Cardiac muscle cell (in vitro differentiated cells and primary cell): Measurements from ENCODE around the gene CLMN. TPM values are rescaled to one million over a fixed set of nuclear protein-coding genes. Genes with fewer than 3 reads are reported as not detected.
A peak's percentile ranks its signal among the peaks of the same experiment; 100 is the strongest.

Experiments used
- DNase-seq, 2 donors: peaks; one replicate each; pipeline versions ENCODE4 v3.0.0 to v3.0.0-alpha.2; 2010 to 2017; ENCODE audit warnings: low read depth in 1 of 2, low spot score in 1 of 2
- H3K27ac ChIP-seq: fragments of 200-600 bp; sonication (generic); 2 replicates; pipeline ENCODE4 v1.5.1; 2016
- H3K27me3 ChIP-seq: fragments of 200-600 bp; sonication (generic); 2 replicates; pipeline ENCODE4 v1.6.0; 2016; ENCODE audit warnings: control low read depth
- H3K36me3 ChIP-seq: fragments of 200-600 bp; sonication (generic); 2 replicates; pipeline ENCODE4 v1.5.1; 2016; ENCODE audit warnings: control low read depth
- H3K4me1 ChIP-seq: fragments of 200-600 bp; sonication (generic); 2 replicates; pipeline ENCODE4 v1.8.1; 2017; ENCODE audit warnings: low read depth, mild to moderate bottlenecking, mixed run types
- H3K4me3 ChIP-seq: fragments of 200-600 bp; sonication (generic); 2 replicates; pipeline ENCODE4 v1.5.1; 2016; ENCODE audit warnings: mild to moderate bottlenecking
- H3K9me3 ChIP-seq: fragments of 200-600 bp; sonication (generic); 2 replicates; pipeline ENCODE4 v1.5.1; 2017; ENCODE audit warnings: low read depth, mild to moderate bottlenecking, control low read depth
- CTCF ChIP-seq: IDR thresholded peaks from 2 replicates; pipeline ENCODE4 v1.5.1; 2012; ENCODE audit warnings: low read depth, mild to moderate bottlenecking, low read length
- polyA plus RNA-seq: library from polyadenylated mRNA; unstranded; fragments of >200 nt; fragmentation: Nextera tagmentation; extraction: Ambion mirVana; gene quantifications from 2 replicates; pipeline ENCODE4 v1.2.1, GENCODE V29; 2016
- total RNA-seq: library from RNA; depleted of rRNA; stranded (reverse); fragments of >200 nt; gene quantifications from 2 replicates; pipeline ENCODE4 v1.2.3, GENCODE V29; 2016

The CLMN gene
- total and polyA plus RNA-seq, 2 experiments from 2014 or later = 0.98 to 1.3 TPM

GRCh38 chr14:95315579-95315978 lies 4.1 kb downstream of the CLMN start:
- Histone ChIP-seq H3K36me3 (no peaks in the 10 kb centered on the region), H3K27me3 (peaks cover 18% of the 10 kb centered on the region), H3K4me1 (no peaks in the 10 kb centered on the region), H3K9me3 (no peaks in the 10 kb centered on the region), H3K4me3 (no peak overlapping the region), H3K27ac (no peak overlapping the region)
- DNase-seq = no peak
- no peak for TF ChIP-seq CTCF

GRCh38 chr14:95315156-95315555 lies 4.6 kb downstream of the CLMN start:
- H3K27me3 ChIP-seq = peaks cover 18% of the 10 kb centered on the region
- H3K27ac ChIP-seq = no peak overlapping the region
- no peak overlapping the region for H3K4me3 ChIP-seq
- H3K36me3 ChIP-seq = no peaks in the 10 kb centered on the region
- no peaks in the 10 kb centered on the region for H3K4me1 ChIP-seq
- no peak for TF ChIP-seq CTCF
- no peak for DNase-seq
- no peaks in the 10 kb centered on the region for H3K9me3 ChIP-seq

GRCh38 chr14:95314609-95315008 lies 5.1 kb downstream of the CLMN start:
- H3K27ac ChIP-seq = no peak overlapping the region
- no peak for TF ChIP-seq CTCF
- H3K36me3 ChIP-seq = no peaks in the 10 kb centered on the region
- H3K9me3 ChIP-seq = no peaks in the 10 kb centered on the region
- H3K4me3 ChIP-seq = no peak overlapping the region
- H3K27me3 ChIP-seq = peaks cover 18% of the 10 kb centered on the region
- peak in 1 of 2 donors; percentile 36 for DNase-seq
- H3K4me1 ChIP-seq = no peaks in the 10 kb centered on the region

- no peak overlapping the region for H3K27ac ChIP-seq
- H3K9me3 ChIP-seq = no peaks in the 10 kb centered on the region
- no peaks in the 10 kb centered on the region for H3K4me1 ChIP-seq
- peaks cover 12% of the 10 kb centered on the region for H3K27me3 ChIP-seq
- H3K4me3 ChIP-seq = no peak overlapping the region
- no peaks in the 10 kb centered on the region for H3K36me3 ChIP-seq
- peak in 1 of 2 donors; percentile 89 for DNase-seq
- TF ChIP-seq CTCF = no peak
Observed at GRCh38 chr14:95313707-95314106, 6.0 kb downstream of the CLMN start.

- Histone ChIP-seq H3K27ac (no peak overlapping the region), H3K4me1 (peaks cover 2% of the 10 kb centered on the region), H3K36me3 (no peaks in the 10 kb centered on the region), H3K9me3 (no peaks in the 10 kb centered on the region), H3K27me3 (peaks cover 6% of the 10 kb centered on the region), H3K4me3 (no peak overlapping the region)
- TF ChIP-seq CTCF = no peak
- no peak for DNase-seq
Observed at GRCh38 chr14:95313190-95313589, 6.5 kb downstream of the CLMN start.

- H3K9me3 ChIP-seq = no peaks in the 10 kb centered on the region
- H3K4me1 ChIP-seq = peaks cover 11% of the 10 kb centered on the region
- no peak for TF ChIP-seq CTCF
- H3K27ac ChIP-seq = no peak overlapping the region
- no peak for DNase-seq
- peaks cover 5% of the 10 kb centered on the region for H3K27me3 ChIP-seq
- H3K36me3 ChIP-seq = no peaks in the 10 kb centered on the region
- H3K4me3 ChIP-seq = no peak overlapping the region
Observed at GRCh38 chr14:95312311-95312710, 7.4 kb downstream of the CLMN start.
